HEK293 (cell line): Measurements from ENCODE around the gene RTP1.

Experiments
- CTCF ChIA-PET: fragments of 350-600 bp; formaldehyde crosslinking; extraction: SDS; loops from one replicate; lab custom pipeline; 2021; ENCODE audit warnings: antibody characterized with exemption; lab: Yijun Ruan, JAX
- POLR2A ChIA-PET: fragments of 300-600 bp; formaldehyde crosslinking; extraction: SDS; loops from one replicate; lab custom pipeline; 2020; ENCODE audit warnings: antibody characterized with exemption, inconsistent platforms; lab: Yijun Ruan, JAX
- H3K27ac ChIP-seq: fragments of 200-500 bp; sonication (Bioruptor generic); 2 replicates; pipeline ENCODE4 v1.5.1; 2014; ENCODE audit warnings: low read depth, low read length, control low read depth, inconsistent platforms; ENCODE audit errors: extremely low read depth
- H3K36me3 ChIP-seq, 2 experiments: fragments of 200-500 bp in 1 of 2; sonication (Bioruptor generic) in 1 of 2; 1 replicate in 1 of 2; 2 replicates in 1 of 2; pipeline ENCODE4 v1.5.1; 2014 to 2017; ENCODE audit warnings: inconsistent platforms in 2 of 2, low read length in 2 of 2; ENCODE audit not compliant: control insufficient read depth in 2 of 2, insufficient read depth in 1 of 2
- H3K4me1 ChIP-seq: fragments of 200-500 bp; sonication (Bioruptor generic); 2 replicates; pipeline ENCODE4 v1.5.1; 2014; ENCODE audit warnings: mild to moderate bottlenecking, low read length, inconsistent platforms; ENCODE audit not compliant: control insufficient read depth, insufficient read depth
- H3K4me3 ChIP-seq: 2 replicates; pipeline ENCODE4 v1.5.1; 2011; ENCODE audit warnings: low read depth, mild to moderate bottlenecking, control low read depth, low read length, moderate library complexity
- H3K9me3 ChIP-seq: fragments of 200-500 bp; sonication (Bioruptor generic); 2 replicates; pipeline ENCODE4 v1.5.1; 2014; ENCODE audit warnings: low read depth, low read length, inconsistent platforms; ENCODE audit not compliant: control insufficient read depth, insufficient read depth
- AEBP2 ChIP-seq: fragments of 450-650 bp; formaldehyde crosslinking; IDR thresholded peaks from 2 replicates; pipeline ENCODE4 v1.5.1; 2016; ENCODE audit warnings: missing biosample characterization, missing genetic modification characterization, borderline replicate concordance
- IKZF3 ChIP-seq: fragments of 450-650 bp; IDR thresholded peaks from 2 replicates; pipeline ENCODE4 v1.5.0; 2018; ENCODE audit warnings: missing biosample characterization, mild to moderate bottlenecking, missing genetic modification characterization, moderate library complexity
- REST ChIP-seq: fragments of 450-650 bp; formaldehyde crosslinking; IDR thresholded peaks from 2 replicates; pipeline ENCODE4 v1.5.1; 2016; ENCODE audit warnings: missing biosample characterization, missing genetic modification characterization
- SETDB1 ChIP-seq: IDR thresholded peaks from one replicate; pipeline ENCODE4 v1.6.1; 2017; ENCODE audit warnings: mild to moderate bottlenecking, low read length, moderate library complexity, mixed read lengths; ENCODE audit not compliant: insufficient read length
- SP7 ChIP-seq: fragments of 450-650 bp; formaldehyde crosslinking; IDR thresholded peaks from 2 replicates; pipeline ENCODE4 v1.5.1; 2016; ENCODE audit warnings: missing biosample characterization, missing genetic modification characterization
- ZBTB11 ChIP-seq: fragments of 450-650 bp; formaldehyde crosslinking; conservative IDR thresholded peaks from 2 replicates; pipeline ENCODE4 v1.5.1; 2016; ENCODE audit warnings: low read depth, missing biosample characterization, missing genetic modification characterization
- ZBTB7A ChIP-seq: fragments of 450-650 bp; formaldehyde crosslinking; IDR thresholded peaks from 2 replicates; pipeline ENCODE4 v1.5.1; 2016; ENCODE audit warnings: low read depth, missing biosample characterization, missing genetic modification characterization
- ZFP3 ChIP-seq: fragments of 450-650 bp; formaldehyde crosslinking; IDR thresholded peaks from 2 replicates; pipeline ENCODE4 v1.5.1; 2016; ENCODE audit warnings: low read depth, missing biosample characterization, missing genetic modification characterization
- ZNF138 ChIP-seq: fragments of 450-650 bp; formaldehyde crosslinking; IDR thresholded peaks from 2 replicates; pipeline ENCODE4 v1.5.1; 2016; ENCODE audit warnings: missing biosample characterization, missing genetic modification characterization, borderline replicate concordance
- ZNF169 ChIP-seq: fragments of 450-650 bp; formaldehyde crosslinking; IDR thresholded peaks from 2 replicates; pipeline ENCODE4 v1.5.1; 2016; ENCODE audit warnings: missing biosample characterization, missing genetic modification characterization
- ZNF202 ChIP-seq: fragments of 450-650 bp; formaldehyde crosslinking; IDR thresholded peaks from 2 replicates; pipeline ENCODE4 v1.5.1; 2016; ENCODE audit warnings: missing biosample characterization, missing genetic modification characterization, borderline replicate concordance
- ZNF24 ChIP-seq: fragments of 450-650 bp; formaldehyde crosslinking; IDR thresholded peaks from 2 replicates; pipeline ENCODE4 v1.5.1; 2016; ENCODE audit warnings: missing biosample characterization, missing genetic modification characterization
- ZNF248 ChIP-seq: fragments of 450-650 bp; formaldehyde crosslinking; IDR thresholded peaks from 2 replicates; pipeline ENCODE4 v1.5.1; 2017; ENCODE audit warnings: missing biosample characterization, missing genetic modification characterization
- ZNF280C ChIP-seq: fragments of 450-650 bp; formaldehyde crosslinking; IDR thresholded peaks from 2 replicates; pipeline ENCODE4 v1.5.1; 2016; ENCODE audit warnings: missing biosample characterization, missing genetic modification characterization
- ZNF362 ChIP-seq: fragments of 450-650 bp; formaldehyde crosslinking; IDR thresholded peaks from 2 replicates; pipeline ENCODE4 v1.5.1; 2016; ENCODE audit warnings: missing biosample characterization, missing genetic modification characterization
- ZNF473 ChIP-seq: fragments of 450-650 bp; formaldehyde crosslinking; IDR thresholded peaks from 2 replicates; pipeline ENCODE4 v1.5.1; 2017; ENCODE audit warnings: missing biosample characterization, missing genetic modification characterization
- ZNF48 ChIP-seq: fragments of 450-650 bp; formaldehyde crosslinking; IDR thresholded peaks from 2 replicates; pipeline ENCODE4 v1.5.1; 2016; ENCODE audit warnings: missing biosample characterization, missing genetic modification characterization
- ZNF548 ChIP-seq: fragments of 450-650 bp; formaldehyde crosslinking; IDR thresholded peaks from 2 replicates; pipeline ENCODE4 v1.5.1; 2016; ENCODE audit warnings: missing biosample characterization, missing genetic modification characterization
- ZNF549 ChIP-seq: fragments of 450-650 bp; IDR thresholded peaks from 2 replicates; pipeline ENCODE4 v1.5.1; 2018; ENCODE audit warnings: missing biosample characterization, missing genetic modification characterization, mild to moderate bottlenecking, inconsistent platforms, moderate library complexity
- ZNF580 ChIP-seq: fragments of 450-650 bp; formaldehyde crosslinking; IDR thresholded peaks from 2 replicates; pipeline ENCODE4 v1.5.1; 2016; ENCODE audit warnings: missing biosample characterization, missing genetic modification characterization
- ZNF585B ChIP-seq: fragments of 450-650 bp; formaldehyde crosslinking; IDR thresholded peaks from 2 replicates; pipeline ENCODE4 v1.5.1; 2016; ENCODE audit warnings: missing biosample characterization, missing genetic modification characterization
- ZNF664 ChIP-seq: fragments of 450-650 bp; formaldehyde crosslinking; IDR thresholded peaks from 2 replicates; pipeline ENCODE4 v1.5.1; 2016; ENCODE audit warnings: missing biosample characterization, missing genetic modification characterization
- ZNF707 ChIP-seq: fragments of 450-650 bp; formaldehyde crosslinking; IDR thresholded peaks from 2 replicates; pipeline ENCODE4 v1.5.1; 2016; ENCODE audit warnings: missing biosample characterization, missing genetic modification characterization
- ZNF747 ChIP-seq: fragments of 450-650 bp; formaldehyde crosslinking; IDR thresholded peaks from 2 replicates; pipeline ENCODE4 v1.5.1; 2016; ENCODE audit warnings: missing biosample characterization, missing genetic modification characterization
- ZNF776 ChIP-seq: fragments of 450-650 bp; formaldehyde crosslinking; IDR thresholded peaks from 2 replicates; pipeline ENCODE4 v1.5.0; 2017; ENCODE audit warnings: missing biosample characterization, missing genetic modification characterization, borderline replicate concordance
- ZNF785 ChIP-seq: fragments of 450-650 bp; formaldehyde crosslinking; IDR thresholded peaks from 2 replicates; pipeline ENCODE4 v1.5.1; 2016; ENCODE audit warnings: missing biosample characterization, missing genetic modification characterization

Gene RTP1

GRCh38 chr3:187222801-187223200 is 25.5 kb downstream of the RTP1 start (continued):
- no peak for TF ChIP-seq REST (tag by site-specific recombination)
- no peak for TF ChIP-seq ZNF24
- no peak for TF ChIP-seq ZNF707
- TF ChIP-seq SP7 (tag by site-specific recombination) = no peak
- TF ChIP-seq ZNF580 (tag by site-specific recombination) = no peak
- TF ChIP-seq ZFP3 = no peak
- TF ChIP-seq ZNF776 = no peak
- TF ChIP-seq ZBTB7A = no peak
- TF ChIP-seq ZNF138 (tag by site-specific recombination) = no peak
- no peak for TF ChIP-seq ZNF548 (tag by site-specific recombination)
- TF ChIP-seq ZNF785 = no peak
- TF ChIP-seq ZNF664 (tag by site-specific recombination) = no peak
- no peak for TF ChIP-seq ZNF248 (tag by site-specific recombination)
- TF ChIP-seq ZNF585B = no peak

- POLR2A ChIA-PET = no interaction called here
- no peak for TF ChIP-seq ZNF580 (tag by site-specific recombination)
- TF ChIP-seq ZNF362 (tag by site-specific recombination) = no peak
- TF ChIP-seq ZNF169 (tag by site-specific recombination) = no peak
- TF ChIP-seq ZBTB11 = no peak
- no peak for TF ChIP-seq SETDB1
- TF ChIP-seq ZNF202 = no peak
- no peak for TF ChIP-seq ZNF48 (tag by site-specific recombination)
- TF ChIP-seq ZNF473 (tag by site-specific recombination) = no peak
- no peak for TF ChIP-seq ZNF585B
- TF ChIP-seq ZNF549 (tag by site-specific recombination) = no peak
- TF ChIP-seq IKZF3 (tag by site-specific recombination) = no peak
- TF ChIP-seq AEBP2 (tag by site-specific recombination) = no peak
- no peak for TF ChIP-seq ZNF280C (tag by site-specific recombination)
- TF ChIP-seq ZNF747 = no peak
- Histone ChIP-seq H3K9me3 (no peaks in the 10 kb centered on the region), H3K36me3 (no peaks in the 10 kb centered on the region), H3K4me1 (no peaks in the 10 kb centered on the region), H3K4me3 (no peak overlapping the region), H3K27ac (no peak overlapping the region)
- CTCF ChIA-PET = interaction anchor here (0.7 to 4.1 kb wide), 3 partner anchors 94 to 1552 kb away, joined by 3 to 31 read pairs (median 9); no protein-coding TSS in a partner anchor
Measured at GRCh38 chr3:187223799-187224198, 26.5 kb downstream of the RTP1 start.
